PC-3 (cell line): ENCODE measurements around the gene HDAC8. TPM values are rescaled to one million over a fixed set of nuclear protein-coding genes. Genes with fewer than 3 reads are reported as not detected.

Experiments used
- ATAC-seq: fragments of 200-7000 bp; cut with Tn5 transposase; 2 replicates; pipeline ENCODE4 v1.9.1; 2020; ENCODE audit warnings: mild to moderate bottlenecking, moderate library complexity
- BruUV-seq: library from RNA; stranded (reverse); fragments of 400-500 nt; replicated peaks from 2 replicates; lab custom pipeline; 2021; lab: Mats Ljungman, UMichigan
- CTCF ChIA-PET: fragments of 300-600 bp; sonication (Branson Sonifier 250); formaldehyde crosslinking; loops from one replicate; lab custom pipeline; 2022; ENCODE audit warnings: antibody characterized with exemption; lab: Charles Lee
- POLR2A ChIA-PET: fragments of 300-600 bp; sonication (Branson Sonifier 250); formaldehyde crosslinking; loops from one replicate; lab custom pipeline; 2022; ENCODE audit warnings: antibody characterized with exemption; ENCODE audit not compliant: unreplicated experiment; lab: Charles Lee
- DNase-seq: peaks from one replicate; pipeline ENCODE4 v3.0.0-alpha.2; 2015
- H2AFZ ChIP-seq: fragments of 300-600 bp; sonication (generic); 2 replicates; pipeline ENCODE4 v1.6.0; 2016; ENCODE audit warnings: antibody characterized with exemption, low read length
- H3F3A ChIP-seq: fragments of 300-600 bp; sonication (generic); one replicate; pipeline ENCODE4 v1.6.0; 2017; ENCODE audit warnings: antibody characterized with exemption, low read length, control low read depth, mild to moderate bottlenecking; ENCODE audit not compliant: unreplicated experiment
- H3K27ac ChIP-seq: fragments of 300-600 bp; sonication (generic); 2 replicates; pipeline ENCODE4 v1.5.1; 2016; ENCODE audit warnings: mild to moderate bottlenecking, low read length
- H3K27me3 ChIP-seq: fragments of 300-600 bp; sonication (generic); 2 replicates; pipeline ENCODE4 v1.6.1; 2016; ENCODE audit warnings: low read length, mixed read lengths
- H3K36me3 ChIP-seq: fragments of 300-600 bp; sonication (generic); 2 replicates; pipeline ENCODE4 v1.6.1; 2016; ENCODE audit warnings: low read depth, mixed run types, low read length, mixed read lengths
- H3K4me1 ChIP-seq: fragments of 300-600 bp; sonication (generic); 2 replicates; pipeline ENCODE4 v1.5.1; 2016; ENCODE audit warnings: low read length; ENCODE audit not compliant: insufficient read depth
- H3K4me2 ChIP-seq: fragments of 300-600 bp; sonication (generic); 2 replicates; pipeline ENCODE4 v1.6.0; 2016; ENCODE audit warnings: low read length
- H3K4me3 ChIP-seq: fragments of 300-600 bp; sonication (generic); 2 replicates; pipeline ENCODE4 v1.5.1; 2016; ENCODE audit warnings: mild to moderate bottlenecking, low read length, mixed read lengths
- H3K79me2 ChIP-seq: fragments of 300-600 bp; sonication (generic); 2 replicates; pipeline ENCODE4 v1.6.1; 2017; ENCODE audit warnings: low read length, mixed read lengths
- H3K9ac ChIP-seq: fragments of 300-600 bp; sonication (generic); 2 replicates; pipeline ENCODE4 v1.6.0; 2016; ENCODE audit warnings: mild to moderate bottlenecking, low read length
- H3K9me2 ChIP-seq: fragments of 300-600 bp; sonication (generic); replicated peaks from 2 replicates; pipeline ENCODE4 v1.6.1; 2016; ENCODE audit warnings: mixed run types, low read length, mixed read lengths
- H3K9me3 ChIP-seq: fragments of 300-600 bp; sonication (generic); 2 replicates; pipeline ENCODE4 v1.6.1; 2016; ENCODE audit warnings: low read length, mixed read lengths
- H4K20me1 ChIP-seq: fragments of 300-600 bp; sonication (generic); 2 replicates; pipeline ENCODE4 v1.6.1; 2016; ENCODE audit warnings: low read length, mixed read lengths
- EZH2 ChIP-seq: fragments of 300-600 bp; sonication (generic); IDR thresholded peaks from one replicate; pipeline ENCODE4 v1.6.1; 2017; ENCODE audit warnings: antibody characterized with exemption, mild to moderate bottlenecking, low read length; ENCODE audit not compliant: unreplicated experiment
- EZH2phosphoT487 ChIP-seq: fragments of 300-600 bp; sonication (generic); IDR thresholded peaks from 2 replicates; pipeline ENCODE4 v1.6.1; 2018; ENCODE audit warnings: mild to moderate bottlenecking, antibody characterized with exemption, low read length, borderline replicate concordance
- intact Hi-C: fragments of 100-400 bp; cut with micrococcal nuclease; formaldehyde crosslinking; loops from 2 replicates; pipeline ENCODE4 v1.9.0; 2023
- total RNA-seq: library from RNA; depleted of rRNA; stranded (reverse); fragments of >200 nt; gene quantifications from 2 replicates; pipeline ENCODE4 v1.2.3, GENCODE V29; 2014
- TF ChIP-seq, protein P1 (sequence below): fragments of 300-600 bp; sonication (generic); conservative IDR thresholded peaks from 2 replicates; pipeline ENCODE4 v1.5.1; 2017; ENCODE audit warnings: antibody characterized with exemption, low read depth, mild to moderate bottlenecking, low read length

The HDAC8 gene
- total RNA-seq, 1 experiment from 2014 or later: 40.5 TPM

GRCh38 chrX:72392816-72393800, 179.5 kb downstream of the HDAC8 start:
- TF ChIP-seq EZH2phosphoT487 (no peak), EZH2 (no peak)
- TF ChIP-seq, protein P1, sequence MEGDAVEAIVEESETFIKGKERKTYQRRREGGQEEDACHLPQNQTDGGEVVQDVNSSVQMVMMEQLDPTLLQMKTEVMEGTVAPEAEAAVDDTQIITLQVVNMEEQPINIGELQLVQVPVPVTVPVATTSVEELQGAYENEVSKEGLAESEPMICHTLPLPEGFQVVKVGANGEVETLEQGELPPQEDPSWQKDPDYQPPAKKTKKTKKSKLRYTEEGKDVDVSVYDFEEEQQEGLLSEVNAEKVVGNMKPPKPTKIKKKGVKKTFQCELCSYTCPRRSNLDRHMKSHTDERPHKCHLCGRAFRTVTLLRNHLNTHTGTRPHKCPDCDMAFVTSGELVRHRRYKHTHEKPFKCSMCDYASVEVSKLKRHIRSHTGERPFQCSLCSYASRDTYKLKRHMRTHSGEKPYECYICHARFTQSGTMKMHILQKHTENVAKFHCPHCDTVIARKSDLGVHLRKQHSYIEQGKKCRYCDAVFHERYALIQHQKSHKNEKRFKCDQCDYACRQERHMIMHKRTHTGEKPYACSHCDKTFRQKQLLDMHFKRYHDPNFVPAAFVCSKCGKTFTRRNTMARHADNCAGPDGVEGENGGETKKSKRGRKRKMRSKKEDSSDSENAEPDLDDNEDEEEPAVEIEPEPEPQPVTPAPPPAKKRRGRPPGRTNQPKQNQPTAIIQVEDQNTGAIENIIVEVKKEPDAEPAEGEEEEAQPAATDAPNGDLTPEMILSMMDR: no peak
- Histone ChIP-seq H3K4me1 (peaks cover 39% of the 10 kb centered on the region), H2AFZ (peak overlapping the region; percentile 37; the same call in 1 of the 2 replicates), H4K20me1 (no peaks in the 10 kb centered on the region), H3K9ac (peak overlapping the region; percentile 25; the same call in 1 of the 2 replicates), H3K27me3 (no peaks in the 10 kb centered on the region), H3K4me2 (peak overlapping the region; percentile 62), H3K9me3 (no peaks in the 10 kb centered on the region), H3K4me3 (peak overlapping the region; percentile 34; the same call in 1 of the 2 replicates), H3K27ac (peak overlapping the region; percentile 66), H3F3A (no peaks in the 10 kb centered on the region), H3K79me2 (no peaks in the 10 kb centered on the region), H3K36me3 (no peaks in the 10 kb centered on the region), H3K9me2 (no peaks in the 10 kb centered on the region)
- DNase-seq (peak; percentile 63), ATAC-seq (peak; percentile 48)
- intact Hi-C loops: no loop called here
- ChIA-PET POLR2A (no interaction called here), CTCF (no interaction called here)
- no TSS peak for BruUV-seq

GRCh38 chrX:72392042-72392441, 180.6 kb downstream of the HDAC8 start:
- Histone ChIP-seq H3K79me2 (no peaks in the 10 kb centered on the region), H3K9me2 (no peaks in the 10 kb centered on the region), H3K27me3 (no peaks in the 10 kb centered on the region), H3K9me3 (no peaks in the 10 kb centered on the region), H4K20me1 (no peaks in the 10 kb centered on the region), H2AFZ (no peak overlapping the region), H3K9ac (no peak overlapping the region), H3K36me3 (no peaks in the 10 kb centered on the region), H3F3A (no peaks in the 10 kb centered on the region), H3K27ac (peak overlapping the region; percentile 66), H3K4me1 (peaks cover 39% of the 10 kb centered on the region), H3K4me2 (peak overlapping the region; percentile 62), H3K4me3 (no peak overlapping the region)
- peak; percentile 45 for DNase-seq
- TF ChIP-seq, protein P1: no peak
- TF ChIP-seq EZH2: no peak
- TF ChIP-seq EZH2phosphoT487: no peak
- intact Hi-C loops: no loop called here
- POLR2A ChIA-PET: no interaction called here
- CTCF ChIA-PET: no interaction called here
- BruUV-seq: no TSS peak
- ATAC-seq: peak; percentile 60

- intact Hi-C loops: no loop called here
- TF ChIP-seq, protein P1: no peak
- TF ChIP-seq EZH2: no peak
- no peak for TF ChIP-seq EZH2phosphoT487
- H3K79me2 ChIP-seq: no peaks in the 10 kb centered on the region
- no peaks in the 10 kb centered on the region for H3K36me3 ChIP-seq
- no peak overlapping the region for H3K27ac ChIP-seq
- H3K4me1 ChIP-seq: peaks cover 8% of the 10 kb centered on the region
- no peak for ATAC-seq
- H3K4me2 ChIP-seq: no peak overlapping the region
- H3K9me2 ChIP-seq: no peaks in the 10 kb centered on the region
- CTCF ChIA-PET: no interaction called here
- no peak overlapping the region for H2AFZ ChIP-seq
- no peaks in the 10 kb centered on the region for H4K20me1 ChIP-seq
- no peak for DNase-seq
- H3K4me3 ChIP-seq: no peak overlapping the region
- H3K27me3 ChIP-seq: no peaks in the 10 kb centered on the region
- no peaks in the 10 kb centered on the region for H3K9me3 ChIP-seq
- no peak overlapping the region for H3K9ac ChIP-seq
- H3F3A ChIP-seq: no peaks in the 10 kb centered on the region
- POLR2A ChIA-PET: no interaction called here
- no TSS peak for BruUV-seq
Observed at GRCh38 chrX:72387247-72387646, 185.4 kb downstream of the HDAC8 start.
